OCI-LY1 (cell line): ENCODE results near the gene FZD7.

Experiments used
- H2AFZ ChIP-seq: fragments of 200-600 bp; sonication (generic), shearing (Covaris generic); 2 replicates; pipeline ENCODE4 v1.6.0; 2014; ENCODE audit warnings: antibody characterized with exemption, mild to moderate bottlenecking, low read length
- H3F3A ChIP-seq: fragments of 200-600 bp; sonication (generic), shearing (Covaris generic); 2 replicates; pipeline ENCODE4 v1.6.0; 2014; ENCODE audit warnings: mild to moderate bottlenecking, antibody characterized with exemption, low read length, moderate library complexity; ENCODE audit not compliant: insufficient read depth
- H3K27ac ChIP-seq: fragments of 200-600 bp; sonication (generic); 2 replicates; pipeline ENCODE4 v1.5.1; 2014; ENCODE audit warnings: low read length, mixed run types, mild to moderate bottlenecking, low read depth; ENCODE audit not compliant: poor library complexity, severe bottlenecking
- H3K27me3 ChIP-seq: fragments of 200-600 bp; sonication (generic); 2 replicates; pipeline ENCODE4 v1.6.0; 2014; ENCODE audit warnings: antibody characterized with exemption, mild to moderate bottlenecking, low read length, moderate library complexity; ENCODE audit not compliant: insufficient read depth
- H3K36me3 ChIP-seq: fragments of 200-600 bp; sonication (generic); 2 replicates; pipeline ENCODE4 v1.6.1; 2014; ENCODE audit warnings: mild to moderate bottlenecking, antibody characterized with exemption, low read length, moderate library complexity, mixed read lengths; ENCODE audit not compliant: insufficient read depth
- H3K4me1 ChIP-seq: fragments of 200-600 bp; sonication (generic); 2 replicates; pipeline ENCODE4 v1.5.1; 2014; ENCODE audit warnings: mild to moderate bottlenecking, low read length, moderate library complexity; ENCODE audit not compliant: insufficient read depth, severe bottlenecking
- H3K4me2 ChIP-seq: fragments of 200-600 bp; sonication (generic), shearing (Covaris generic); 2 replicates; pipeline ENCODE4 v1.6.1; 2014; ENCODE audit warnings: low read length
- H3K4me3 ChIP-seq: fragments of 200-600 bp; sonication (generic); 2 replicates; pipeline ENCODE4 v1.5.1; 2014; ENCODE audit warnings: low read length, low read depth, mild to moderate bottlenecking, mixed read lengths; ENCODE audit not compliant: poor library complexity, severe bottlenecking
- H3K79me2 ChIP-seq: fragments of 200-600 bp; shearing (Covaris generic); 2 replicates; pipeline ENCODE4 v1.6.1; 2016; ENCODE audit warnings: mixed run types, low read length, mixed read lengths; ENCODE audit not compliant: insufficient read depth
- H3K9ac ChIP-seq: fragments of 200-600 bp; sonication (generic), shearing (Covaris generic); 2 replicates; pipeline ENCODE4 v1.6.1; 2014; ENCODE audit warnings: mild to moderate bottlenecking, low read length, mixed read lengths
- H3K9me2 ChIP-seq: fragments of 200-600 bp; sonication (generic), shearing (Covaris generic); 2 replicates; pipeline ENCODE4 v1.6.1; 2014; ENCODE audit warnings: low read depth, mild to moderate bottlenecking, low read length, mixed read lengths
- H3K9me3 ChIP-seq: fragments of 200-600 bp; shearing (Covaris generic); 2 replicates; pipeline ENCODE4 v1.6.1; 2014; ENCODE audit warnings: low read length, mixed read lengths
- H4K20me1 ChIP-seq: fragments of 200-600 bp; sonication (generic), shearing (Covaris generic); 2 replicates; pipeline ENCODE4 v1.6.0; 2016; ENCODE audit warnings: mild to moderate bottlenecking, low read length; ENCODE audit not compliant: insufficient read depth
- CTCF ChIP-seq: fragments of 200-600 bp; sonication (generic), shearing (Covaris generic); IDR thresholded peaks from 2 replicates; pipeline ENCODE4 v1.5.1; 2017; ENCODE audit warnings: mild to moderate bottlenecking, antibody characterized with exemption, low read length, moderate library complexity, mixed read lengths
- EZH2 ChIP-seq: fragments of 200-600 bp; sonication (generic), shearing (Covaris generic); IDR thresholded peaks from 2 replicates; pipeline ENCODE4 v1.8.0; 2017; ENCODE audit warnings: borderline replicate concordance, mixed run types, mild to moderate bottlenecking, antibody characterized with exemption, low read length, moderate library complexity, mixed read lengths

FZD7 gene

GRCh38 chr2:202049840-202050239 lies 16.2 kb downstream of the FZD7 start:
- TF ChIP-seq CTCF = no peak
- TF ChIP-seq EZH2 = no peak
- Histone ChIP-seq H3K27ac (no peak overlapping the region), H3K27me3 (no peaks in the 10 kb centered on the region), H3K9ac (no peak overlapping the region), H3K9me3 (no peaks in the 10 kb centered on the region), H3K4me3 (no peak overlapping the region), H3K79me2 (no peaks in the 10 kb centered on the region), H2AFZ (no peak overlapping the region), H3K4me2 (no peak overlapping the region), H3K36me3 (no peaks in the 10 kb centered on the region), H3K9me2 (no peaks in the 10 kb centered on the region), H3F3A (no peaks in the 10 kb centered on the region), H3K4me1 (no peaks in the 10 kb centered on the region), H4K20me1 (no peaks in the 10 kb centered on the region)

- Histone ChIP-seq H3K27me3 (no peaks in the 10 kb centered on the region), H3K27ac (no peak overlapping the region), H3K4me1 (no peaks in the 10 kb centered on the region), H3K79me2 (no peaks in the 10 kb centered on the region), H3K9me3 (no peaks in the 10 kb centered on the region), H4K20me1 (no peaks in the 10 kb centered on the region), H2AFZ (no peak overlapping the region), H3K36me3 (no peaks in the 10 kb centered on the region), H3K9ac (no peak overlapping the region), H3F3A (no peaks in the 10 kb centered on the region), H3K4me2 (no peak overlapping the region), H3K4me3 (no peak overlapping the region), H3K9me2 (no peaks in the 10 kb centered on the region)
- no peak for TF ChIP-seq EZH2
- TF ChIP-seq CTCF = no peak
Observed at GRCh38 chr2:202050652-202051051, 17.0 kb downstream of the FZD7 start.

- H3K4me3 ChIP-seq = no peak overlapping the region
- no peaks in the 10 kb centered on the region for H3K4me1 ChIP-seq
- TF ChIP-seq EZH2 = no peak
- no peak for TF ChIP-seq CTCF
- no peak overlapping the region for H2AFZ ChIP-seq
- H3K9me2 ChIP-seq = no peaks in the 10 kb centered on the region
- no peak overlapping the region for H3K27ac ChIP-seq
- no peaks in the 10 kb centered on the region for H4K20me1 ChIP-seq
- no peak overlapping the region for H3K4me2 ChIP-seq
- no peaks in the 10 kb centered on the region for H3K79me2 ChIP-seq
- no peaks in the 10 kb centered on the region for H3K27me3 ChIP-seq
- no peaks in the 10 kb centered on the region for H3F3A ChIP-seq
- H3K9me3 ChIP-seq = no peaks in the 10 kb centered on the region
- no peak overlapping the region for H3K9ac ChIP-seq
- no peaks in the 10 kb centered on the region for H3K36me3 ChIP-seq
Observed at GRCh38 chr2:202051499-202052161, 18.0 kb downstream of the FZD7 start.
